Measurements from ENCODE around the gene CA10. TPM values are rescaled to one million over a fixed set of nuclear protein-coding genes. Genes with fewer than 3 reads are reported as not detected.

CA10 gene
- polyA plus RNA-seq, 1 donor from 2014 or later, result 6.2 TPM

GRCh38 chr17:52154466-52154865 lies 4.0 kb downstream of the CA10 start:
- TF ChIP-seq MXI1 (conservative IDR thresholded peaks at IDR 0.05; ENCODE audit: poor library complexity, severe bottlenecking) (no peak), POLR2AphosphoS5 (IDR thresholded peaks at IDR 0.05) (no peak), TAF1 (IDR thresholded peaks at IDR 0.05; ENCODE audit: low read depth) (no peak), SMC3 (conservative IDR thresholded peaks at IDR 0.05; ENCODE audit: poor library complexity) (no peak), RAD21 (conservative IDR thresholded peaks at IDR 0.05) (no peak), REST (IDR thresholded peaks at IDR 0.05; ENCODE audit: borderline replicate concordance) (no peak), EP300 (conservative IDR thresholded peaks at IDR 0.05; ENCODE audit: poor library complexity, severe bottlenecking) (no peak), EZH2 (IDR thresholded peaks at IDR 0.05; ENCODE audit: borderline replicate concordance, insufficient read depth, low read length, poor library complexity, severe bottlenecking) (no peak)
- TF ChIP-seq, protein P1, sequence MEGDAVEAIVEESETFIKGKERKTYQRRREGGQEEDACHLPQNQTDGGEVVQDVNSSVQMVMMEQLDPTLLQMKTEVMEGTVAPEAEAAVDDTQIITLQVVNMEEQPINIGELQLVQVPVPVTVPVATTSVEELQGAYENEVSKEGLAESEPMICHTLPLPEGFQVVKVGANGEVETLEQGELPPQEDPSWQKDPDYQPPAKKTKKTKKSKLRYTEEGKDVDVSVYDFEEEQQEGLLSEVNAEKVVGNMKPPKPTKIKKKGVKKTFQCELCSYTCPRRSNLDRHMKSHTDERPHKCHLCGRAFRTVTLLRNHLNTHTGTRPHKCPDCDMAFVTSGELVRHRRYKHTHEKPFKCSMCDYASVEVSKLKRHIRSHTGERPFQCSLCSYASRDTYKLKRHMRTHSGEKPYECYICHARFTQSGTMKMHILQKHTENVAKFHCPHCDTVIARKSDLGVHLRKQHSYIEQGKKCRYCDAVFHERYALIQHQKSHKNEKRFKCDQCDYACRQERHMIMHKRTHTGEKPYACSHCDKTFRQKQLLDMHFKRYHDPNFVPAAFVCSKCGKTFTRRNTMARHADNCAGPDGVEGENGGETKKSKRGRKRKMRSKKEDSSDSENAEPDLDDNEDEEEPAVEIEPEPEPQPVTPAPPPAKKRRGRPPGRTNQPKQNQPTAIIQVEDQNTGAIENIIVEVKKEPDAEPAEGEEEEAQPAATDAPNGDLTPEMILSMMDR (IDR thresholded peaks at IDR 0.05; ENCODE audit: poor library complexity, severe bottlenecking), result no peak
- H3K27ac ChIP-seq (ENCODE audit: low read length), result no peak overlapping the region
- H3K9me3 ChIP-seq (ENCODE audit: low read length), result no peaks in the 10 kb centered on the region
- H3K9ac ChIP-seq (ENCODE audit: low read length), result no peak overlapping the region
- H3K4me2 ChIP-seq (ENCODE audit: low read length), result no peak overlapping the region
- no peak overlapping the region for H2AFZ ChIP-seq (ENCODE audit: low read depth, low read length)
- no peaks in the 10 kb centered on the region for H4K20me1 ChIP-seq (ENCODE audit: insufficient read depth)
- H3F3A ChIP-seq (ENCODE audit: insufficient read depth, low read length, poor library complexity, severe bottlenecking), result no peaks in the 10 kb centered on the region
- H3K36me3 ChIP-seq (ENCODE audit: insufficient read depth, low read length), result no peaks in the 10 kb centered on the region
- H3K9me2 ChIP-seq (ENCODE audit: insufficient read depth, low read length), result no peaks in the 10 kb centered on the region
- no peaks in the 10 kb centered on the region for H3K79me2 ChIP-seq (replicated peaks; ENCODE audit: insufficient read depth, low read length)
- H3K4me3 ChIP-seq (ENCODE audit: low read length), result no peak overlapping the region
- peaks cover 57% of the 10 kb centered on the region for H3K27me3 ChIP-seq (ENCODE audit: insufficient read depth, low read depth, low read length)

- Histone ChIP-seq H3K4me3 (ENCODE audit: low read length) (no peak overlapping the region), H3K27me3 (ENCODE audit: insufficient read depth, low read depth, low read length) (peaks cover 22% of the 10 kb centered on the region)
- TF ChIP-seq SMC3 (conservative IDR thresholded peaks at IDR 0.05; ENCODE audit: poor library complexity) (no peak), TAF1 (IDR thresholded peaks at IDR 0.05; ENCODE audit: low read depth) (no peak), REST (IDR thresholded peaks at IDR 0.05; ENCODE audit: borderline replicate concordance) (no peak), EZH2 (IDR thresholded peaks at IDR 0.05; ENCODE audit: borderline replicate concordance, insufficient read depth, low read length, poor library complexity, severe bottlenecking) (no peak), MXI1 (conservative IDR thresholded peaks at IDR 0.05; ENCODE audit: poor library complexity, severe bottlenecking) (no peak), POLR2AphosphoS5 (IDR thresholded peaks at IDR 0.05) (no peak), EP300 (conservative IDR thresholded peaks at IDR 0.05; ENCODE audit: poor library complexity, severe bottlenecking) (no peak), RAD21 (conservative IDR thresholded peaks at IDR 0.05) (no peak)
- TF ChIP-seq, protein P1 (IDR thresholded peaks at IDR 0.05; ENCODE audit: poor library complexity, severe bottlenecking), result no peak
These were observed 7.6 kb downstream of the CA10 start for GRCh38 chr17:52150935-52151334.

More at GRCh38 chr17:52150935-52151334, 7.6 kb downstream of the CA10 start:
- Histone ChIP-seq H3K36me3 (ENCODE audit: insufficient read depth, low read length) (no peaks in the 10 kb centered on the region), H2AFZ (ENCODE audit: low read depth, low read length) (no peak overlapping the region), H3K27ac (ENCODE audit: low read length) (no peak overlapping the region), H3K9me3 (ENCODE audit: low read length) (no peaks in the 10 kb centered on the region), H4K20me1 (ENCODE audit: insufficient read depth) (no peaks in the 10 kb centered on the region), H3F3A (ENCODE audit: insufficient read depth, low read length, poor library complexity, severe bottlenecking) (no peaks in the 10 kb centered on the region), H3K79me2 (replicated peaks; ENCODE audit: insufficient read depth, low read length) (no peaks in the 10 kb centered on the region), H3K9ac (ENCODE audit: low read length) (no peak overlapping the region), H3K4me2 (ENCODE audit: low read length) (no peak overlapping the region), H3K9me2 (ENCODE audit: insufficient read depth, low read length) (no peaks in the 10 kb centered on the region)
